ENCODE measurements around the gene FTSJ3. TPM values are rescaled to one million over a fixed set of nuclear protein-coding genes. Genes with fewer than 3 reads are reported as not detected.
A peak's percentile ranks its signal among the peaks of the same experiment; 100 is the strongest.

Gene FTSJ3
- total RNA-seq, 1 experiment from 2014 or later, result 75.9 TPM

DNA sequence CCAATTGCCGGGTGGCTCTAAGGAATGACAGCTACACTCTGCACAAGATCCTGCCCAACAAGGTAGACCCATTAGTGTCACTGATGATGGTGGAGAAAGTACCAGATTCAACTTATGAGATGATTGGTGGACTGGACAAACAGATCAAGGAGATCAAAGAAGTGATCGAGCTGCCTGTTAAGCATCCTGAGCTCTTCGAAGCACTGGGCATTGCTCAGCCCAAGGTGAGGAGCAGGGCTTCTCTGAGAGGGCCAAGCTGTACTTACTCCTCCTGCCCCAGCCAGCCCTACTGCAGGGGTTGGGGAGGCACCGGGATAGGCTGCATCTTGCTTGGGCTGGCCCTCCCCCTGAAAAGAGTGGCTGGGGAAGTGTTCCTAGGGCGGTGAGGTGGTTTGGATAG, 2.8 kb upstream of the FTSJ3 start:
- Histone ChIP-seq H3K9me3 (no peaks in the 10 kb centered on the region), H3K4me1 (peaks cover 16% of the 10 kb centered on the region; the same call in 1 of the 2 replicates), H3K36me3 (ENCODE audit: control insufficient read depth, insufficient read depth, low read length) (peaks cover 12% of the 10 kb centered on the region), H3K27me3 (replicated peaks; ENCODE audit: control insufficient read depth, insufficient read depth, low read length) (no peaks in the 10 kb centered on the region), H3K4me3 (ENCODE audit: low read depth, low read length) (no peak overlapping the region)
- Mint-ChIP-seq H3K27me3 (ENCODE audit: insufficient read depth, unreplicated experiment) (no peaks in the 10 kb centered on the region), H3K4me3 (ENCODE audit: unreplicated experiment) (no peak overlapping the region), H3K27ac (ENCODE audit: unreplicated experiment) (peak overlapping the region; percentile 15), H3K36me3 (ENCODE audit: insufficient read depth, unreplicated experiment) (peaks cover 97% of the 10 kb centered on the region), H3K4me1 (ENCODE audit: low read depth, unreplicated experiment) (peaks cover 17% of the 10 kb centered on the region), H3K9me3 (ENCODE audit: unreplicated experiment) (no peaks in the 10 kb centered on the region)
- intact Hi-C loops (cut with micrococcal nuclease; ENCODE audit: unreplicated experiment), result no loop called here
- TF ChIP-seq, protein P1, sequence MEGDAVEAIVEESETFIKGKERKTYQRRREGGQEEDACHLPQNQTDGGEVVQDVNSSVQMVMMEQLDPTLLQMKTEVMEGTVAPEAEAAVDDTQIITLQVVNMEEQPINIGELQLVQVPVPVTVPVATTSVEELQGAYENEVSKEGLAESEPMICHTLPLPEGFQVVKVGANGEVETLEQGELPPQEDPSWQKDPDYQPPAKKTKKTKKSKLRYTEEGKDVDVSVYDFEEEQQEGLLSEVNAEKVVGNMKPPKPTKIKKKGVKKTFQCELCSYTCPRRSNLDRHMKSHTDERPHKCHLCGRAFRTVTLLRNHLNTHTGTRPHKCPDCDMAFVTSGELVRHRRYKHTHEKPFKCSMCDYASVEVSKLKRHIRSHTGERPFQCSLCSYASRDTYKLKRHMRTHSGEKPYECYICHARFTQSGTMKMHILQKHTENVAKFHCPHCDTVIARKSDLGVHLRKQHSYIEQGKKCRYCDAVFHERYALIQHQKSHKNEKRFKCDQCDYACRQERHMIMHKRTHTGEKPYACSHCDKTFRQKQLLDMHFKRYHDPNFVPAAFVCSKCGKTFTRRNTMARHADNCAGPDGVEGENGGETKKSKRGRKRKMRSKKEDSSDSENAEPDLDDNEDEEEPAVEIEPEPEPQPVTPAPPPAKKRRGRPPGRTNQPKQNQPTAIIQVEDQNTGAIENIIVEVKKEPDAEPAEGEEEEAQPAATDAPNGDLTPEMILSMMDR (IDR thresholded peaks at IDR 0.05; ENCODE audit: insufficient read depth in 1 of 2, low read depth in 1 of 2, low read length in 1 of 2, severe bottlenecking in 1 of 2, unreplicated experiment in 1 of 2), result no peak
- DNase-seq, result peak in 1 of 2 experiments; percentile 32
- POLR2A ChIA-PET, result no interaction called here
- CTCF ChIA-PET, result interaction anchor here (0.6 to 0.9 kb wide), 3 partner anchors 11 to 1215 kb away, joined by 3 to 4 read pairs (median 3); no protein-coding TSS in a partner anchor
- BruUV-seq (replicated peaks), result no TSS peak

DNA sequence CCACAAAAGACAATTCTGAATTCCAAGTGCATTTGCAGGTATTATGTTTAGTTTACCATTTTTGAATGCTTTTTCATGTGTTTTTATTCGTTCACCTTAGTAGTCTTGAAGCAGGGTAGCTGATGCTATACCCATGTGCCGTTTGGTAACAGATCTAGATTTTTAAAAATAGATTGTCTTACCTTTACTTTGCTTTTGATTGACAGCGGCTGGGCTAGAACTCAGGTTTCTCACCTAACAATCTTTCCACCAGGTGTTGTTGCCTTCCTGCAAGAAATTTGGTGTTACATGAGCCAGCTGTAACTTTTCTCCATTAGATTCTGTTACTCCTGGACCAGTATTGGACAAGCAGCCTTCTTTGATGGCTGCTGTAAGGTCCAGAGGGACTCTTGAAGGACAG, 1.5 kb upstream of the FTSJ3 start:
- TF ChIP-seq, protein P1 (IDR thresholded peaks at IDR 0.05; ENCODE audit: insufficient read depth in 1 of 2, low read depth in 1 of 2, low read length in 1 of 2, severe bottlenecking in 1 of 2, unreplicated experiment in 1 of 2), result no peak
- no peaks in the 10 kb centered on the region for H3K27me3 ChIP-seq (replicated peaks; ENCODE audit: control insufficient read depth, insufficient read depth, low read length)
- peaks cover 11% of the 10 kb centered on the region for H3K36me3 ChIP-seq (ENCODE audit: control insufficient read depth, insufficient read depth, low read length)
- H3K27me3 Mint-ChIP-seq (ENCODE audit: insufficient read depth, unreplicated experiment), result no peaks in the 10 kb centered on the region
- H3K4me1 ChIP-seq, result peaks cover 16% of the 10 kb centered on the region; the same call in 1 of the 2 replicates
- H3K4me3 ChIP-seq (ENCODE audit: low read depth, low read length), result no peak overlapping the region
- H3K27ac Mint-ChIP-seq (ENCODE audit: unreplicated experiment), result no peak overlapping the region
- DNase-seq, result no peak
- H3K9me3 ChIP-seq, result no peaks in the 10 kb centered on the region
- peak overlapping the region; percentile 36 for H3K4me3 Mint-ChIP-seq (ENCODE audit: unreplicated experiment)
- intact Hi-C loops (cut with micrococcal nuclease; ENCODE audit: unreplicated experiment), result loop anchor here (5.0 to 10.0 kb wide), 2 partner anchors 57 to 134 kb away; partner anchors contain the start of genes CCDC47 and DDX42
- POLR2A ChIA-PET, result no interaction called here
- peaks cover 17% of the 10 kb centered on the region for H3K4me1 Mint-ChIP-seq (ENCODE audit: low read depth, unreplicated experiment)
- CTCF ChIA-PET, result interaction anchor here (1.2 kb wide), 1 partner anchor 11 kb away, joined by 4 read pairs; no protein-coding TSS in a partner anchor
- H3K36me3 Mint-ChIP-seq (ENCODE audit: insufficient read depth, unreplicated experiment), result peaks cover 97% of the 10 kb centered on the region
- BruUV-seq (replicated peaks), result no TSS peak
- no peaks in the 10 kb centered on the region for H3K9me3 Mint-ChIP-seq (ENCODE audit: unreplicated experiment)

DNA sequence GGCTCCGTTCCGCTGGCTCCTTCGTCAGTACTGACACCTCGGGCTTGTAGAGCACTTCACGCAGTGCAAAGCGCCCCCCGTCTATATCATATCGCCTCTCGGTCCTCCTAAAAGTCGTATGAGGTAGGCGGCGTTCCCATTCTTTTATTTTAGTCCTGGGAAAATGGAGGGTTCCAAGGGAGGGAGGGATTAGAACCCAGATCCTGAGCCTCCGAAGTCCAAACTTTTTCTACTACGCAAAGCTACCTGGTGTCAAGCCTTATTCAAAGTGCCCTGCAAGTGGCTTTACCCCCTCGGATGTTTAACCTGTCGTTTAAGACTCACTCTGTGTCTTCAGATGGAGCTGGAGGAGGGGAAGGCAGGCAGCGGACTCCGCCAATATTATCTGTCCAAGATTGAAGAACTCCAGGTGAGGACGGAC, 348 bp upstream of the FTSJ3 start:
- TF ChIP-seq, protein P1 (IDR thresholded peaks at IDR 0.05; ENCODE audit: insufficient read depth in 1 of 2, low read depth in 1 of 2, low read length in 1 of 2, severe bottlenecking in 1 of 2, unreplicated experiment in 1 of 2), result no peak
- Mint-ChIP-seq H3K4me1 (ENCODE audit: low read depth, unreplicated experiment) (peaks cover 17% of the 10 kb centered on the region), H3K36me3 (ENCODE audit: insufficient read depth, unreplicated experiment) (peaks cover 97% of the 10 kb centered on the region), H3K27ac (ENCODE audit: unreplicated experiment) (peak overlapping the region; percentile 99), H3K9me3 (ENCODE audit: unreplicated experiment) (no peaks in the 10 kb centered on the region), H3K27me3 (ENCODE audit: insufficient read depth, unreplicated experiment) (no peaks in the 10 kb centered on the region), H3K4me3 (ENCODE audit: unreplicated experiment) (peak overlapping the region; percentile 84)
- peaks cover 10% of the 10 kb centered on the region for H3K36me3 ChIP-seq (ENCODE audit: control insufficient read depth, insufficient read depth, low read length)
- ChIA-PET CTCF (interaction anchor here (0.7 to 1.2 kb wide), 3 partner anchors 9 to 22 kb away, joined by 4 to 7 read pairs (median 6); no protein-coding TSS in a partner anchor), POLR2A (interaction anchor here (0.7 to 0.8 kb wide), 2 partner anchors 11 to 14 kb away, joined by 3 to 4 read pairs; no protein-coding TSS in a partner anchor)
- no peaks in the 10 kb centered on the region for H3K27me3 ChIP-seq (replicated peaks; ENCODE audit: control insufficient read depth, insufficient read depth, low read length)
- peaks cover 16% of the 10 kb centered on the region; the same call in 1 of the 2 replicates for H3K4me1 ChIP-seq
- no TSS peak for BruUV-seq (replicated peaks)
- intact Hi-C loops (cut with micrococcal nuclease; ENCODE audit: unreplicated experiment), result loop anchor here (1.0 to 10.0 kb wide), 3 partner anchors 14 to 133 kb away; partner anchors contain the start of genes CCDC47, DDX42 and SMARCD2
- H3K4me3 ChIP-seq (ENCODE audit: low read depth, low read length), result peak overlapping the region; percentile 83
- no peak for DNase-seq
- no peaks in the 10 kb centered on the region for H3K9me3 ChIP-seq

All from Caco-2 (cell line).